HG03095 (cell line): ENCODE results near the gene ELMO1.
"Not testable (repeated sequence)": the region's sequence is repeated elsewhere in the genome, so short reads cannot be mapped to it uniquely, and the experiment has no call there.

Source experiments
- ATAC-seq: cut with Tn5 transposase; IDR thresholded peaks from one replicate; pipeline ENCODE4 v1.9.1; 2021; ENCODE audit warnings: moderate library complexity; ENCODE audit not compliant: unreplicated experiment

Gene ELMO1

DNA sequence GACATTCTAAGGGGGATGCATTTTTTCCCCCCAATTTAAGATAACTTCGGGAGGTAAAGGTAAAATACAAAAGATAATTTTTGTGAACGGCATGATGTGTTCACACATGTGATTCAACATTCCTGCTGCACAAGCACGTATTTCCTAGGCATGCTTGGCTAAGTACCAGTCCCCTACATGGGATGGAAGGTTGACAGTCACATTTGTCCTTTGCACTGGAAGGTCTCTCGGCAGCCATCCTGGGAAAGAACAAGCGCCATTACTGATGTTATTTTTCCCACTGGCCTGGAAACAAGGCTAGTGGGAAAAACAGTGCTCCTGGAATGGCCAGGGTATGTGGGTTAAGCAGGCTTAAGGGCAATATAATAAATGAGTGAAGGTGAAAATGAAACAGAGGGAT is 448.2 kb downstream of the ELMO1 start:
- no peak for ATAC-seq

DNA sequence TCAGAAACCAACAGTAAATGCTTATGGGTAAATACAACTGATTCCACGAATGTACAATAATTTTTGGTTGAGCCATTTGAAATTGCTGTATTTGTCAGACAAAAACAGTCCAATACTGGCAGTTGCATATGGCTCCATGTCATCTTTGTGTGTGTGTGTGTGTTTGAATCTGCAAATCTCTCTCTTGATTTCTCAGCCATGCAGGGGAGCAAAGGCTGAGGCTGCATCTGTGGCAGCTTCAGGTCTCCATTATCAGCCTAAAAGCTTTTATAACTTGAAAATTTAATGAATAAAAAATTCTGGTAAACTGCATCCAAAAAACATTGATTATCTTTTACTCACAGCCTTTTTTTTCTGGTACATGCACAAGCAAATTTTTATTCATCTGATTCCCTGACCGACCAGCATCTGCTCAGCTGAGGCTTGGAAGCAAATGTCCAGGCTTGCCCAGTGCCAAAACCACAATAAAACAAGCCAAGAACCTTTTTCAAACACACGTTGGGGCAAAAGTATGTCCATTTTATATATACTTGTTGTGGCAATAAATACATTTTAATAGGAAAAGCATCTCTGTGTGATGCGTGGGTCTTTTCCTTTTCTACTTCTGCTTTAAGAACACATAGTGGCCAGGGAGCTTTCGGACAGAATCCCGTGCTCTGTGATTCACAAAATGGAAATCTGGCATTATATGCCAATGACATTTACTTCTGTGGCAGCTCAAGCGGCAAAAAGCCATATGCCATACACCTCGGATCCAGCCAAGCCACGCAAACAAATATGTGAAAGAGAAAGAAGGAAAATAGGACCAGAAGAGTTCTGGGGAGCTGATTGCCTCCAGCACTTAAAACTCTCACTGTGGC is 448.8 kb downstream of the ELMO1 start:
- no peak for ATAC-seq

DNA sequence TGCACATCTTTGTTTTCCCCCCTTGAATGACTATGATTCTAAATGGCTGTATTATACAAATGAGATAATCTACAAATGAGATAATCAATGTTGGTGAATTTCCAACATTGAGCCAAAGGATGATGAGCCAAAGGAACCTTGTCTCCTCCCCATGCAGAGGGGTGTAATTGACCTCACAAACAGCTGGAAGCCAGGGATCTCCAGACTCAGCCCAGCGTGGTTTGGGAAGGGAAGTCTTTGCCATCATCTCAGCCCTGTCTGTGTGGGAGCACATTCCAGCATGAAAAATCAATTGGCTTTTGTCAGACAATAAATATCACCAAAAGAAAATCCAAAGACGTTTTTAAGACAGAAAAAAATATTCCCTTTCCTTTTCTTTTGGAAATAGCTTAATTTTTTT is 452.9 kb downstream of the ELMO1 start:
- ATAC-seq = no peak

DNA sequence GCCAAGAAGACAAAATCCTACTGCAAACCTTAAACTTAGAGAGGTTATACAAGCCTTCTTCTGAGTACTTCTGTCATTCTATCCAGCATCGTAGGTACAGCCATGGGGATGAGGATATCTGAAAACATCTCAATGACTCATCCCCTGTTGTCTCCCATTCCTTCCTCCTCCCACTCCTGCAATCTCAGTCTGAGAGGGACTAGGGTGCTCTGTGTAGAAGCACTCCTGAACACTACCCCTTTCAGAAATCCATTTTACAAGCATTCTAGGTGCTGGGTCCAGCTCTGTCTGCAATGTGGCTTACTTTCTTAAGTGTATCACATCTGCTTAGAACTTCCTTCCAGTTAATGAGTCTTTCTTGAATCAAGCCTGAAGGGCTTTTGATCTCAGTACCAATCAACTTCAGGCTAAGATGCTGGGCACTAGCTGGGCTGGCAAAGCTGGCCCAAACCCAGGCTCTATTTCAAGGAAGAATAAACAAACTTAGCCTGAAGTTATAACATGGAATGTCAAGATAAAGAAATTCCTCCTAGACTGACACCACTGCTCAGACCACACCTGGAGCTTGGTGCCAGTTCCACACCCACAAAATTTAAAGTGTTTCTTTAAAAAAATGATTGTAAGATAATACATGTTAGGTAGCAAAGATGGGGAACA is 454.1 kb downstream of the ELMO1 start:
- ATAC-seq = no peak

DNA sequence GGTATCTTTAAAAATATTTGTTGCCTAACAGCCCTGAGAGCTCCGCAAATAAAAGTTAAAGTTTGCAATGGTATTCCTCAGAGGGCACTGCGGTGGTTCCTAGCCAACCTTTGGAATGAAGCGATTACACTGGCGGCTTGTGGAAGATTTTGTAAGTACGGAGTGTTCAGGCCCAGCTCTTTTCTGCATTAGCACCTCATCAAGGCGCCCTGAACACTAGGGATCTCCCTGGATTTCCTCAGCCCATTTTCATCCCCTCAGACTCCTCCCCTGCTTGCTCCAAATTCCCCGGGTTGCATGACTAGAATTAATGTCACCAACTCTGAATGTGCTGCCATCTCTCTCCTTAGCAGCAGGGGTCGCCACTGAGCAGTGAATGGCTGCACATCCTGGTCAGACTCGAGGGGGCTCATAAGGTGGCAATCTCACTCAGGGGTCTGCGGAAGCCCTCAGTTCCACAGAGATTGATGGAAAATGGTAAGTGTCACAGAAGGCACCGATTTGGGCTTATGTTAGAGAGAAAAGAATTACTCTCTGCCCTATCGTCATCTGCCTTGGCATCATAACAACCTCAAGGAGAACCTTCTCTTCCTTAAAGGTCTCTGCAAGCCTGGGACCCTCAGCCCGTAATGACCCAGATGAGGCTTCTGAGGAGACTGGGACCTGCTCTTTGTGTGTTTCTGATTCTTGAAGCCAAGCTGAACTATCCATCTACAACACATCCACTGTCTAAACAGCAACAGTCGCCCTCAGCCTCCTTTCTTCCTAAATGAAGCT is 461.5 kb downstream of the ELMO1 start:
- ATAC-seq = no peak

DNA sequence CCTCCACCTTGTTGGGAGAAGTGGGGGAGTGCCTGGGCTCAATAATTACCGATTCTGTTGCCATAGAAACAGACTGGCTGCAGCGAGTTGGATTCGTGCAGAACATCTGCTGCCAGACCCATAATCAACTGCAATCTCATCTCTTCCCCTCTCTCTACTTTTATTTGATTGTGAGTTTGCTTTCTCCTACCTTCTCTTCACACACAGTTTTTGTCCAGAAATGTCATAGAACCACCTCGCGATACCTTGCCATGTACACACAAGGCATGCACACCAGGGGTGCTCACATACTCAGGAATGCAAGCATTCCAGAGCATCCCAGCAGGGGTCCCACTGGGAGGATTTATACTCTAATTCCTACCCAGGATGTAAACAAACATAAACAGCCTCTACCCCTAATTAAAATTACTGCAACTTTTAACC is 462.1 kb downstream of the ELMO1 start:
- ATAC-seq = no peak

DNA sequence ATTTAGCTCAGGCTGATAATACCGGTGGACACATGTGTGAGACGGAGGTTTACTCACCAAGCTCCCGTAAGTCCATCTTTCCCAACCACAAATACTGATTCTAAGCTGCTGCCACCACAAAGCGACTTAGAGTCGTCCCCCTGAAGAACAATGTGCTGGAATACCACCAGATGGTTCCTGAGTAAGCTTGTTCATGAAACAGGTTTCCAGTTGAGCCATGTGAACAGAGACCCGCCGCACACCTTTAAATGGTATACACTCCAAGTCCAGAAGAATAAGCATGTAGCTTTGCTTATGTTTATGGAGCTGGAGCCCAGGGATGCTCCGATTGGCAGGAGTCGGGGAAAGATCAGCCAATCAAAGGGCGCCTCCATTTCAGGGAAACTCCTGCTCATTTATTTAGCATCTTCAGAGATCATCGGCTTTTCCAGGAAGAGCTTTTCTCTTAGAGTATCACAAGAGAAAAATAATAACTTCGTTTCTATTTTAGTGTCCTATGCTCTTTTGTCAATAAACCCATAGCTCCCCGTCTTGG is 462.7 kb downstream of the ELMO1 start:
- no peak for ATAC-seq

DNA sequence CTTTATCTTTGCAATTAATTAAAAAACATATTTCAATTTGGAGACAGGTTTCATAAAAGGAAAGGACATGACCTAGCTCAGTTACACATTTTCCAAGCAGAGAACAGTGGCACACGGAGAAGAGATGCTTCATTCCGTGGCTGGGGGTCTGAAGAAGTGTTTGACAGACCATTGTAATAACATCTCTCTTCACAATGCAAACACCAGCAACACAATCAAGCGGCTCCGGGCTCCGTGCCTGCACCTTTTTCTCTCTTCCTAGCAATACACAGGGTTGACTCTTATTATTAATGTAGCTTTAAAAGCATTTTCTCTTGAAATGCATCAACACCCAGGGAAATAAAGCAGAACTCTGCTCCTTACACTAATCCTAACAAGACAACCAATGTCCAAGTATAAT is 463.3 kb downstream of the ELMO1 start:
- ATAC-seq = no peak

DNA sequence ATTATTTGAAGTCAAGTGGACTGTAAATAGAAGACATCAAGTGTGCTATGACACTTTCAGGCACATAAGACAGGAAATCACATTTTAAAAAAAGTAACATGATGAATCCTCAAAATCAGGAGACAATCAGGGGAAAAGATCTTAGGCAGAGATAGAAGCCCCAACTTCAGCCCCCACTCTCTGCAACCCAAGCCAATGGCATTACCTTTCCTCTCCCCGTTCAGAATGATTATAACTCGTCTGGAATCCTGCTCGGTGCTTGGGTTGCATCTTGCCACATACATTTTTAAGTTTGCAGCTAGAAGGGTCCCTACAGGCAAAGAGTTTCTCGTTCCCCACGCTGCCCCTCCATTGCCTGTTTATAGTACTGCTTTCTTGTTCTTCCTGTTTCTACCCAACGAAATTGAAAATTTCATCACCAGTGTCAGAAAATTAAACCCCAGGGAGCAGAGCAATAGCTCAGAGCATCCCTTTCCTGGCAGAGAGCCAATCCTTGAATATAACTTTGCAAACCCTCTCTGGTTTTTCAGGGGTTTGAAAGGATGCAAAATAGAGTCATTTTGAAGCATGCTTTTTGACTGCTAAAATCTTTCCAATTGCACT is 463.9 kb downstream of the ELMO1 start:
- ATAC-seq = no peak

DNA sequence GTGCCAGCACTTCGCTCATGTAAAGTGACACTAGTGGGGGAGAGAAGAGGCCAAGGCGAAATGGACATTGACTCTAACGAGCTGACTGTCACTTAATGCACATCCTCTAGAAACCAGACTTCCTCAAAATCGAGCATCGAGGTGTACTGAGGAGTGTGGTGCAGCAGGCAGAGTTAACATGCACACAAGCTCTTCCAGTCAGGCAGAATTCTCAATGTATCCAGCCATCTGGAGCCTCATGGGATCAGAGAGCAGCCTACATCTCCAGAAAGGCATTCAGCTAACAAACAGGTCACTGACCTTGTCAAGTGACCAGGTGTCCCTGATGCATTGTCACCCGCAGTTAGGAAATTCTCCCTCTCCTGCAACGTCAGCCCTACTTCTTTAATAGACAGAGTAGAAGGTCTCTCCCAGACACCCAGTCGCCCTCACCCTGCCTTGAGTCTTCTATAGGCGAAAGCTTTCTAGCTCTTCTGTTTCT is 464.6 kb downstream of the ELMO1 start:
- ATAC-seq = no peak

DNA sequence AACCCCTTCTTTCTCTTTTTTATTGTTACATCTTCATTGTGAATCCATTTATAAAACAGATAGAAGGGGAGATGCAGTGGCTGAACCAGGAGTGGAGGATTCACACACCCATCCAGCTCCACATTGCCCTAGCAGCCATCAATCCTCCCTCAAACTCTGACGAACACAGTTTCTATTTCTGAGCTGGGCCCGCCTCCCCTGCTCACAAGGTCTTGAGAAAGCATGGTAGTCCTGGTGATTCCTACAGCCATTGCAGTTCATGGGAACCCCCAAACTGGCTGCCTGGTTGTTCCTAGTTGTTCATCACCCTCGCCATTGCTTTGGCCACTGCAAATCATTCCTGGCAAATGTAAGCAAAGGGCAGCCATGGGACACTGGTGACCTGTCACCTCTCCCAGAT is 465.9 kb downstream of the ELMO1 start:
- ATAC-seq = no peak

- no peak for ATAC-seq
These were observed 468.8 kb downstream of the ELMO1 start for GRCh38 chr7:36979810-36980248.

DNA sequence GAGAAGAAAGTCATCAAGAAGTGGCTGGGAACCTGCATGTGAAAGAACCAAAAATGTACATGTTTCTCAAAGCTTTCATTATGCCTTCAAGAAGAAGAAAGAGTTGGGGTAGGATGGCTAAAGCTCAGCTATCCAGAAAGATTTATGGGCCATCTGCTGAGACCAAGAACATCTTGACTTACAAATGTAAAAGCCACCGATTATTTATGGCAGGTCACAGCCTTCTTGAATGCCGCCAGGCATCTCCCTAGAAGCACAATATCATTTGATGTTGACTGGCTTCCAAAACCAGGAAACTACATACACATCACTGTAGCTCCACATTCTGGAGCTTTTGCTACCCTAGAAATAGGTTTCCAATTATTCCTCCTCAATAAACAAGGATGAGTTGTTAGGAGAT is 470.2 kb downstream of the ELMO1 start:
- ATAC-seq = no peak

- ATAC-seq = no peak
These were observed 470.8 kb downstream of the ELMO1 start for GRCh38 chr7:36977878-36978277.

DNA sequence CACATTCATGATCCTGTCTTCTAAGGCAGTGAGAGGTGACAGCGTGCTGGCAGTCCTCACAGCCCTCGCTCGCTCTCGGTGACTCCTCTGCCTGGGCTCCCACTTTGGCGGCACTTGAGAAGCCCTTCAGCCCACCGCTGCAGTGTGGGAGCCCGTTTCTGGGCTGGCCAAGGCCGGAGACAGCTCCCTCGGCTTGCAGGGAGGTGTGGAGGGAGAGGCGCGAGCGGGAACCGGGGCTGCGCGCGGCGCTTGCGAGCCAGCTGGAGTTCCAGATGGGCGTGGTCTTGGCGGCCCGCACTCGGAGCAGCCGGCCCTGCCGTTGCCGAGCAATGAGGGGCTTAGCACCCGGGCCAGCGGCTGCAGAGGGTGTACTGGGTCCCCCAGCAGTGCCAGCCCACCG is 475.1 kb downstream of the ELMO1 start:
- not testable (repeated sequence) for ATAC-seq

DNA sequence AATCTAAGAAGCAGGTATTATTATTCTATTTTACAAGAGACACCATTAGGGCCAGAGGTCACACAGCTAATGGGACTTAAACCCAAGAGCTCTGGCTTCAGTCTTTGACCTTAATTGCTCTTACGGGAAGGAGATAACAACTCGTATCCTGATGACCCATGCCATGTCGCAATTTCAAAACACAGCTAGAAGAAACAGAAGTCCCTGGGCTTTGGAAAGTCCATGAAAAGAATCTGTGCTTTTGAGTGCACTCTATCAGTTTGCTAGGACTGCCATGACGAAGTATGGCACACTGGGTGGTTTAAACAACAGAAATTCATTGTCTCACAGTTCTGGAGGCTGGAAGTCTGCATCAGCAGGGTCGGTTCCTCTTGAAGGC is 476.5 kb downstream of the ELMO1 start:
- no peak for ATAC-seq

DNA sequence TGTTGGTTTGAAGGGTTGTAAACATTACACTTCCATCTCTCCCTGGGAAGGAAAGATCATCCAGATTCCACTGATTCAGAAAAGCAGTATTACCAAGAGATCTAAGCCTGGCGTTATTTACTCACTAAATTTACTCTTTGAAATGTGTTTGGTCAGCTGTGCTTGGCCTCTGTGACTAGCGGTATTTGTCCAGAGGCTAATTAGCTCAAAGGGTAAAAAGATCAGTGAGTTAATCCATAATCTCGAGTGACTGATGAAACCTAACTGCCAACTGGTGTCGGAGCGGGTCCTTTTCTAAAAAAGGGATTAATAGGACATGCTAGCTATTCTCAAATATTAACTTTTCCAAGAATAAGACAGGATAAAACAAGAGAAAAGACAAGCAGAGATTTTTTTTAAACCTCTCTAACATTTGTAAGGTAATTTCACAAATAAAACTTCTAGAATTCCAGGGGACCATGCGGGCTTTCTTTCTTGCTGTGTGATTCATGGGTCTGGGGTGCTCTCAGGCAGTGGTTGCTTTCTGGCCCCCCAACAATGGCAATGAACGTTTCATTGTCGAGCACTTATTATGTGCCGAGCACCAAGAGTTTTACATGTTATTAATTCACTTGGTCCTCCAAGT is 477.0 kb downstream of the ELMO1 start:
- ATAC-seq = no peak

DNA sequence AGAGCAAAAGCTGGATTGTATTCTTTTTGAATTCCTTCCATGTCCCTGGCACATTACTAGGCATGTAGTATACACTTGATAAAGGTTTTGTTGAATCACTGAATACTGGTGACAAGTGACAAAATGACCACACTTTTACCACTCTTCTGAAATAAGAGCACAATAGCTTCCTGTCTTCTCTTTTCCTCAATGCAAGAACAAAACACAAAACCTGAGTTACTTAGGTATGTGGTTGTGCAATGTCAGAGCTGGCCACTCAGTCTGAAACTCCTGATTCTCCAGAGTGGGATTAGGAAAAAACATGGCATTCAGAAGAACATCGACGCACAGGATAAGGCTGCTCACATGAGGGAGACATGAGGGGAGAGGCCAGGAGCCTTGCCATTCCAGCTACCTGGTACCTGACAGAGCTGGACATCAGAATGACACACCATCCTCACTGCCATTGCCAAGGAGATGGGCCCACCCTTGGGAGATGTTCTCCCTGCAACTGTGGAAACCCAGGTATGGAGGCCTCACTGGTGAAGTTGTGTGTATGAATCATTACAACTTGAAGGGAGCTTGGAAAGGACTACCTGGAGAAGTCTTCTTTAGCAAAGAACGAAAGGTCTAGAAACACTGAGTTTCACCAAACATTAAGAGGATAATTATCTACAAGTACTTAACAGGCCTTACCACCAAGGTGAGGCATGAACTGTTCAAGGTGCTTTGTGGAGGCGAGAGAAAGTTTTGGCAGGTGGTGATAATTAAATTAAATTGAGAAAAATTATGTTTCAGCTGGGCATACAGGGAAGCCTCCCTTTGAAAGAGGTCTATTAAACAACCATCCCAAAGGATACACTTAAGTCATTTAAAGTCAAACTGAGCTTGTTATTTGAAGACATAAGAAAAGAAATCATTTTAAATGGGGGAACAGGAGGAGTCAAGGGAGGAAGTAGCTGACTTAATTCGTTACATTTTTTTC is 477.8 kb downstream of the ELMO1 start:
- no peak for ATAC-seq

- ATAC-seq = no peak
These were observed 479.3 kb downstream of the ELMO1 start for GRCh38 chr7:36969376-36969775.
